GM23248 (cell line): Measurements from ENCODE around the gene MALSU1. TPM values are rescaled to one million over a fixed set of nuclear protein-coding genes. Genes with fewer than 3 reads are reported as not detected.

Source experiments
- DNase-seq: peaks from one replicate; pipeline ENCODE4 v3.0.0-alpha.2; 2015
- H2AFZ ChIP-seq: fragments of 200-600 bp; sonication (generic); 2 replicates; pipeline ENCODE4 v1.6.1; 2016; ENCODE audit warnings: antibody characterized with exemption
- H3F3A ChIP-seq: fragments of 200-600 bp; sonication (generic); 2 replicates; pipeline ENCODE4 v1.6.1; 2016; ENCODE audit warnings: mild to moderate bottlenecking, antibody characterized with exemption, mixed run types; ENCODE audit not compliant: insufficient read depth
- H3K27ac ChIP-seq: fragments of 200-600 bp; sonication (generic); 2 replicates; pipeline ENCODE4 v1.5.1; 2016; ENCODE audit warnings: mild to moderate bottlenecking
- H3K27me3 ChIP-seq: fragments of 200-600 bp; sonication (generic); replicated peaks from 2 replicates; pipeline ENCODE4 v1.6.1; 2016; ENCODE audit warnings: mild to moderate bottlenecking; ENCODE audit not compliant: insufficient read depth
- H3K36me3 ChIP-seq: fragments of 200-600 bp; sonication (generic); 2 replicates; pipeline ENCODE4 v1.6.1; 2016; ENCODE audit warnings: low read depth, mild to moderate bottlenecking
- H3K4me1 ChIP-seq: fragments of 200-600 bp; sonication (generic); 2 replicates; pipeline ENCODE4 v1.6.1; 2016; ENCODE audit warnings: mild to moderate bottlenecking; ENCODE audit not compliant: insufficient read depth
- H3K4me2 ChIP-seq: fragments of 200-600 bp; sonication (generic); one replicate; pipeline ENCODE4 v1.6.1; 2016; ENCODE audit warnings: mild to moderate bottlenecking; ENCODE audit not compliant: unreplicated experiment
- H3K4me3 ChIP-seq: fragments of 200-600 bp; sonication (generic); 2 replicates; pipeline ENCODE4 v1.5.1; 2016; ENCODE audit warnings: mild to moderate bottlenecking
- H3K79me2 ChIP-seq: fragments of 200-600 bp; sonication (generic); 2 replicates; pipeline ENCODE4 v1.6.1; 2016; ENCODE audit warnings: mild to moderate bottlenecking; ENCODE audit not compliant: insufficient read depth
- H3K9ac ChIP-seq: fragments of 200-600 bp; sonication (generic); 2 replicates; pipeline ENCODE4 v1.6.1; 2016; ENCODE audit warnings: mild to moderate bottlenecking
- H3K9me2 ChIP-seq: fragments of 200-600 bp; sonication (generic); 2 replicates; pipeline ENCODE4 v1.6.1; 2016; ENCODE audit warnings: mixed run types, mild to moderate bottlenecking, moderate library complexity; ENCODE audit not compliant: insufficient read depth
- H3K9me3 ChIP-seq: fragments of 200-600 bp; sonication (generic); one replicate; pipeline ENCODE4 v1.6.1; 2017; ENCODE audit warnings: low read depth
- H4K20me1 ChIP-seq: fragments of 200-600 bp; sonication (generic); 2 replicates; pipeline ENCODE4 v1.6.0; 2016; ENCODE audit not compliant: insufficient read depth
- EZH2 ChIP-seq: fragments of 200-600 bp; sonication (generic); IDR thresholded peaks from 2 replicates; pipeline ENCODE4 v1.6.1; 2018; ENCODE audit warnings: antibody characterized with exemption, mild to moderate bottlenecking; ENCODE audit not compliant: insufficient read depth, poor library complexity, severe bottlenecking
- EZH2phosphoT487 ChIP-seq: fragments of 200-600 bp; sonication (generic); IDR thresholded peaks from 2 replicates; pipeline ENCODE4 v1.6.1; 2018; ENCODE audit warnings: antibody characterized with exemption, moderate library complexity, mild to moderate bottlenecking, low read depth; ENCODE audit not compliant: insufficient read depth
- WGBS, 2 experiments: methylation state at CpG; one replicate each; pipeline ENCODE4 v1.1.6; 2015 to 2017; ENCODE audit warnings: low lambda C conversion rate in 2 of 2, low coverage in 1 of 2; ENCODE audit errors: missing lambda C conversion rate in 2 of 2; 5-methylcytosine and 5-hydroxymethylcytosine counted together
- in situ Hi-C: fragments of 300-500 bp; cut with MboI; formaldehyde crosslinking; loops from 2 replicates; pipeline ENCODE4 v1.15.0; 2020
- polyA plus RNA-seq: library from polyadenylated mRNA; unstranded; fragments of >200 nt; fragmentation: Nextera tagmentation; extraction: Ambion mirVana; gene quantifications from 2 replicates; pipeline ENCODE4 v1.2.1, GENCODE V29; 2016
- total RNA-seq: library from RNA; depleted of rRNA; stranded (reverse); fragments of >200 nt; shearing (Covaris generic); gene quantifications from 2 replicates; pipeline ENCODE4 v1.2.3, GENCODE V29; 2014

Gene MALSU1
- total and polyA plus RNA-seq, 2 experiments from 2014 or later = 66.0 to 136 TPM

GRCh38 chr7:23335136-23335535 is 36.0 kb downstream of the MALSU1 start:
- Histone ChIP-seq H3K9me2 (no peaks in the 10 kb centered on the region), H2AFZ (no peak overlapping the region), H3K27me3 (no peaks in the 10 kb centered on the region), H3K27ac (peak overlapping the region; percentile 77), H3K4me1 (peaks cover 37% of the 10 kb centered on the region), H3K4me2 (peak overlapping the region; percentile 38), H3K9me3 (no peaks in the 10 kb centered on the region), H3K4me3 (peak overlapping the region; percentile 6; the same call in 1 of the 2 replicates), H3K9ac (peak overlapping the region; percentile 2; the same call in 1 of the 2 replicates), H3K36me3 (peaks cover 16% of the 10 kb centered on the region; the same call in 1 of the 2 replicates), H3F3A (peaks cover 38% of the 10 kb centered on the region), H4K20me1 (no peaks in the 10 kb centered on the region), H3K79me2 (peaks cover 6% of the 10 kb centered on the region; the same call in 1 of the 2 replicates)
- in situ Hi-C loops = no loop called here
- no peak for DNase-seq
- WGBS, 2 experiments = 69% methylated on average over 2 of the region's 2 CpGs
- no peak for TF ChIP-seq EZH2phosphoT487
- no peak for TF ChIP-seq EZH2

- Histone ChIP-seq H3K4me3 (no peak overlapping the region), H2AFZ (no peak overlapping the region), H3K9ac (no peak overlapping the region), H3F3A (peaks cover 38% of the 10 kb centered on the region), H3K4me2 (no peak overlapping the region), H3K9me2 (no peaks in the 10 kb centered on the region), H3K27ac (no peak overlapping the region), H3K4me1 (peaks cover 37% of the 10 kb centered on the region), H3K36me3 (peaks cover 16% of the 10 kb centered on the region; the same call in 1 of the 2 replicates), H4K20me1 (no peaks in the 10 kb centered on the region), H3K79me2 (peaks cover 6% of the 10 kb centered on the region; the same call in 1 of the 2 replicates), H3K9me3 (no peaks in the 10 kb centered on the region), H3K27me3 (no peaks in the 10 kb centered on the region)
- 76 to 78% methylated on average over 6 of the region's 6 CpGs for WGBS, 2 experiments
- DNase-seq = no peak
- in situ Hi-C loops = no loop called here
- TF ChIP-seq EZH2 = no peak
- no peak for TF ChIP-seq EZH2phosphoT487
Observed at GRCh38 chr7:23335621-23336020, 36.5 kb downstream of the MALSU1 start.

- TF ChIP-seq EZH2 (no peak), EZH2phosphoT487 (no peak)
- no peaks in the 10 kb centered on the region for H3K27me3 ChIP-seq
- peaks cover 15% of the 10 kb centered on the region; the same call in 1 of the 2 replicates for H3K36me3 ChIP-seq
- no peak overlapping the region for H3K27ac ChIP-seq
- no peak for DNase-seq
- H3K9me2 ChIP-seq = no peaks in the 10 kb centered on the region
- H4K20me1 ChIP-seq = no peaks in the 10 kb centered on the region
- H2AFZ ChIP-seq = no peak overlapping the region
- peaks cover 2% of the 10 kb centered on the region; the same call in 1 of the 2 replicates for H3K79me2 ChIP-seq
- H3K9ac ChIP-seq = no peak overlapping the region
- peaks cover 37% of the 10 kb centered on the region for H3K4me1 ChIP-seq
- WGBS, 2 experiments = 98 to 99% methylated on average over 3 of the region's 3 CpGs
- in situ Hi-C loops = no loop called here
- peaks cover 38% of the 10 kb centered on the region for H3F3A ChIP-seq
- H3K9me3 ChIP-seq = no peaks in the 10 kb centered on the region
- H3K4me2 ChIP-seq = no peak overlapping the region
- no peak overlapping the region for H3K4me3 ChIP-seq
Observed at GRCh38 chr7:23336086-23336485, 36.9 kb downstream of the MALSU1 start.

GRCh38 chr7:23336799-23337283 is 37.7 kb downstream of the MALSU1 start:
- 92 to 93% methylated on average over 6 of the region's 6 CpGs for WGBS, 2 experiments
- Histone ChIP-seq H3K4me3 (no peak overlapping the region), H3K27me3 (no peaks in the 10 kb centered on the region), H3K79me2 (no peaks in the 10 kb centered on the region), H3K4me2 (no peak overlapping the region), H4K20me1 (no peaks in the 10 kb centered on the region), H3K9ac (no peak overlapping the region), H3F3A (peaks cover 37% of the 10 kb centered on the region), H3K27ac (no peak overlapping the region), H3K4me1 (peaks cover 37% of the 10 kb centered on the region), H2AFZ (no peak overlapping the region), H3K36me3 (peaks cover 16% of the 10 kb centered on the region; the same call in 1 of the 2 replicates), H3K9me2 (no peaks in the 10 kb centered on the region), H3K9me3 (no peaks in the 10 kb centered on the region)
- TF ChIP-seq EZH2phosphoT487 = no peak
- TF ChIP-seq EZH2 = no peak
- in situ Hi-C loops = no loop called here
- no peak for DNase-seq

- in situ Hi-C loops = no loop called here
- H3K79me2 ChIP-seq = no peaks in the 10 kb centered on the region
- H3K36me3 ChIP-seq = peaks cover 16% of the 10 kb centered on the region; the same call in 1 of the 2 replicates
- no peak overlapping the region for H3K4me3 ChIP-seq
- no peak overlapping the region for H3K9ac ChIP-seq
- no peaks in the 10 kb centered on the region for H3K9me2 ChIP-seq
- H3F3A ChIP-seq = peaks cover 32% of the 10 kb centered on the region
- H3K4me2 ChIP-seq = no peak overlapping the region
- H3K27ac ChIP-seq = no peak overlapping the region
- peaks cover 33% of the 10 kb centered on the region for H3K4me1 ChIP-seq
- no peaks in the 10 kb centered on the region for H3K27me3 ChIP-seq
- no peaks in the 10 kb centered on the region for H3K9me3 ChIP-seq
- TF ChIP-seq EZH2 (no peak), EZH2phosphoT487 (no peak)
- DNase-seq = no peak
- H4K20me1 ChIP-seq = no peaks in the 10 kb centered on the region
- H2AFZ ChIP-seq = no peak overlapping the region
Observed at GRCh38 chr7:23337374-23337773, 38.2 kb downstream of the MALSU1 start.
